ENCODE measurements around the gene CDIP1.

- no peak for TF ChIP-seq CTCF (IDR thresholded peaks at IDR 0.05; ENCODE audit: poor library complexity)
- no peak for TF ChIP-seq EZH2 (IDR thresholded peaks at IDR 0.05; ENCODE audit: borderline replicate concordance)
Observed at GRCh38 chr16:4468972-4469371, 69.6 kb downstream of the CDIP1 start.
